GM23338 (cell line): ENCODE measurements around the gene DAGLA.

Experiments
- CREB1 ChIP-seq: fragments of 250-450 bp; sonication (Bioruptor Pico); IDR thresholded peaks from 2 replicates; pipeline ENCODE4 v1.5.0; 2020; ENCODE audit warnings: low read depth, mild to moderate bottlenecking, moderate library complexity
- EZH2 ChIP-seq: fragments of 200-600 bp; sonication (generic); IDR thresholded peaks from one replicate; pipeline ENCODE4 v1.8.0; 2017; ENCODE audit warnings: antibody characterized with exemption, mild to moderate bottlenecking, low read depth; ENCODE audit not compliant: unreplicated experiment
- EZH2phosphoT487 ChIP-seq: fragments of 200-600 bp; sonication (generic); IDR thresholded peaks from one replicate; pipeline ENCODE4 v1.8.1; 2018; ENCODE audit warnings: antibody characterized with exemption; ENCODE audit not compliant: unreplicated experiment
- POLR2AphosphoS5 ChIP-seq: IDR thresholded peaks from 2 replicates; pipeline ENCODE4 v1.6.1; 2016; ENCODE audit warnings: antibody characterized with exemption, low read depth
- STAT1 ChIP-seq: IDR thresholded peaks from one replicate; pipeline ENCODE4 v1.6.1; 2016; ENCODE audit warnings: antibody characterized with exemption; ENCODE audit not compliant: unreplicated experiment
- ZNF114 ChIP-seq: fragments of 250-450 bp; sonication (Bioruptor Pico); IDR thresholded peaks from 2 replicates; pipeline ENCODE4 v1.5.0; 2020; ENCODE audit warnings: mild to moderate bottlenecking, moderate library complexity
- ZNF331 ChIP-seq: fragments of 250-450 bp; sonication (Bioruptor Pico); IDR thresholded peaks from 2 replicates; pipeline ENCODE4 v1.5.0; 2020; ENCODE audit warnings: low read depth, mild to moderate bottlenecking, moderate library complexity
- TF ChIP-seq, protein P1 (sequence below), 2 experiments: fragments of 200-600 bp in 1 of 2; sonication (generic) in 1 of 2; conservative IDR thresholded peaks; 2 replicates each; pipeline versions ENCODE4 v1.5.1 to v1.6.1; 2016 to 2017; ENCODE audit warnings: antibody characterized with exemption in 2 of 2, low read depth in 2 of 2, mild to moderate bottlenecking in 2 of 2, moderate library complexity in 1 of 2
- TF ChIP-seq, protein P2 (sequence below): IDR thresholded peaks from one replicate; pipeline ENCODE4 v1.6.1; 2018; ENCODE audit warnings: antibody characterized with exemption; ENCODE audit not compliant: unreplicated experiment
- TF ChIP-seq, protein P3 (sequence below): fragments of 250-450 bp; sonication (Bioruptor Pico); IDR thresholded peaks from 2 replicates; pipeline ENCODE4 v1.5.0; 2020; ENCODE audit warnings: mild to moderate bottlenecking, moderate library complexity

DNA sequence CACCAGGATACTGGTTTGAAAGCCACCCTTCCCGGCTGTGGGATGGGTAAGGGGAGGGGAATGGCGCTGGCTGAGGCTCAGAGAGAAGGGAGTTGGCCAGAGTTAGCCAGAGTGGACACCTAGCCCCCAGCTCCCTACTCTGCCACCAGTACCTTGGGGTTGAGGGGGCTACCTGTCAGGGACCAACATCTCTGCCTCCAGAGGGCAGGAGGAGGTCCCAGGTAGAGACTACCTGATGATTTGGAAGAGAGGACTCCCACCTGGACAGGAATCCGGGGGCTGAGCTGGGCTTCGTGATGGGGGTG, 75.9 kb downstream of the DAGLA start:
- no peak for TF ChIP-seq EZH2phosphoT487
- TF ChIP-seq, protein P1, sequence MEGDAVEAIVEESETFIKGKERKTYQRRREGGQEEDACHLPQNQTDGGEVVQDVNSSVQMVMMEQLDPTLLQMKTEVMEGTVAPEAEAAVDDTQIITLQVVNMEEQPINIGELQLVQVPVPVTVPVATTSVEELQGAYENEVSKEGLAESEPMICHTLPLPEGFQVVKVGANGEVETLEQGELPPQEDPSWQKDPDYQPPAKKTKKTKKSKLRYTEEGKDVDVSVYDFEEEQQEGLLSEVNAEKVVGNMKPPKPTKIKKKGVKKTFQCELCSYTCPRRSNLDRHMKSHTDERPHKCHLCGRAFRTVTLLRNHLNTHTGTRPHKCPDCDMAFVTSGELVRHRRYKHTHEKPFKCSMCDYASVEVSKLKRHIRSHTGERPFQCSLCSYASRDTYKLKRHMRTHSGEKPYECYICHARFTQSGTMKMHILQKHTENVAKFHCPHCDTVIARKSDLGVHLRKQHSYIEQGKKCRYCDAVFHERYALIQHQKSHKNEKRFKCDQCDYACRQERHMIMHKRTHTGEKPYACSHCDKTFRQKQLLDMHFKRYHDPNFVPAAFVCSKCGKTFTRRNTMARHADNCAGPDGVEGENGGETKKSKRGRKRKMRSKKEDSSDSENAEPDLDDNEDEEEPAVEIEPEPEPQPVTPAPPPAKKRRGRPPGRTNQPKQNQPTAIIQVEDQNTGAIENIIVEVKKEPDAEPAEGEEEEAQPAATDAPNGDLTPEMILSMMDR (conservative IDR thresholded peaks at IDR 0.05; ENCODE audit: low read depth in 2 of 2) = no peak
- TF ChIP-seq POLR2AphosphoS5 = no peak
- no peak for TF ChIP-seq EZH2
- TF ChIP-seq, protein P2, sequence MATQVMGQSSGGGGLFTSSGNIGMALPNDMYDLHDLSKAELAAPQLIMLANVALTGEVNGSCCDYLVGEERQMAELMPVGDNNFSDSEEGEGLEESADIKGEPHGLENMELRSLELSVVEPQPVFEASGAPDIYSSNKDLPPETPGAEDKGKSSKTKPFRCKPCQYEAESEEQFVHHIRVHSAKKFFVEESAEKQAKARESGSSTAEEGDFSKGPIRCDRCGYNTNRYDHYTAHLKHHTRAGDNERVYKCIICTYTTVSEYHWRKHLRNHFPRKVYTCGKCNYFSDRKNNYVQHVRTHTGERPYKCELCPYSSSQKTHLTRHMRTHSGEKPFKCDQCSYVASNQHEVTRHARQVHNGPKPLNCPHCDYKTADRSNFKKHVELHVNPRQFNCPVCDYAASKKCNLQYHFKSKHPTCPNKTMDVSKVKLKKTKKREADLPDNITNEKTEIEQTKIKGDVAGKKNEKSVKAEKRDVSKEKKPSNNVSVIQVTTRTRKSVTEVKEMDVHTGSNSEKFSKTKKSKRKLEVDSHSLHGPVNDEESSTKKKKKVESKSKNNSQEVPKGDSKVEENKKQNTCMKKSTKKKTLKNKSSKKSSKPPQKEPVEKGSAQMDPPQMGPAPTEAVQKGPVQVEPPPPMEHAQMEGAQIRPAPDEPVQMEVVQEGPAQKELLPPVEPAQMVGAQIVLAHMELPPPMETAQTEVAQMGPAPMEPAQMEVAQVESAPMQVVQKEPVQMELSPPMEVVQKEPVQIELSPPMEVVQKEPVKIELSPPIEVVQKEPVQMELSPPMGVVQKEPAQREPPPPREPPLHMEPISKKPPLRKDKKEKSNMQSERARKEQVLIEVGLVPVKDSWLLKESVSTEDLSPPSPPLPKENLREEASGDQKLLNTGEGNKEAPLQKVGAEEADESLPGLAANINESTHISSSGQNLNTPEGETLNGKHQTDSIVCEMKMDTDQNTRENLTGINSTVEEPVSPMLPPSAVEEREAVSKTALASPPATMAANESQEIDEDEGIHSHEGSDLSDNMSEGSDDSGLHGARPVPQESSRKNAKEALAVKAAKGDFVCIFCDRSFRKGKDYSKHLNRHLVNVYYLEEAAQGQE = no peak
- no peak for TF ChIP-seq ZNF331
- no peak for TF ChIP-seq ZNF114 (CRISPR knock-in tag)
- no peak for TF ChIP-seq CREB1 (CRISPR knock-in tag)
- TF ChIP-seq STAT1 = no peak
- TF ChIP-seq, protein P3, sequence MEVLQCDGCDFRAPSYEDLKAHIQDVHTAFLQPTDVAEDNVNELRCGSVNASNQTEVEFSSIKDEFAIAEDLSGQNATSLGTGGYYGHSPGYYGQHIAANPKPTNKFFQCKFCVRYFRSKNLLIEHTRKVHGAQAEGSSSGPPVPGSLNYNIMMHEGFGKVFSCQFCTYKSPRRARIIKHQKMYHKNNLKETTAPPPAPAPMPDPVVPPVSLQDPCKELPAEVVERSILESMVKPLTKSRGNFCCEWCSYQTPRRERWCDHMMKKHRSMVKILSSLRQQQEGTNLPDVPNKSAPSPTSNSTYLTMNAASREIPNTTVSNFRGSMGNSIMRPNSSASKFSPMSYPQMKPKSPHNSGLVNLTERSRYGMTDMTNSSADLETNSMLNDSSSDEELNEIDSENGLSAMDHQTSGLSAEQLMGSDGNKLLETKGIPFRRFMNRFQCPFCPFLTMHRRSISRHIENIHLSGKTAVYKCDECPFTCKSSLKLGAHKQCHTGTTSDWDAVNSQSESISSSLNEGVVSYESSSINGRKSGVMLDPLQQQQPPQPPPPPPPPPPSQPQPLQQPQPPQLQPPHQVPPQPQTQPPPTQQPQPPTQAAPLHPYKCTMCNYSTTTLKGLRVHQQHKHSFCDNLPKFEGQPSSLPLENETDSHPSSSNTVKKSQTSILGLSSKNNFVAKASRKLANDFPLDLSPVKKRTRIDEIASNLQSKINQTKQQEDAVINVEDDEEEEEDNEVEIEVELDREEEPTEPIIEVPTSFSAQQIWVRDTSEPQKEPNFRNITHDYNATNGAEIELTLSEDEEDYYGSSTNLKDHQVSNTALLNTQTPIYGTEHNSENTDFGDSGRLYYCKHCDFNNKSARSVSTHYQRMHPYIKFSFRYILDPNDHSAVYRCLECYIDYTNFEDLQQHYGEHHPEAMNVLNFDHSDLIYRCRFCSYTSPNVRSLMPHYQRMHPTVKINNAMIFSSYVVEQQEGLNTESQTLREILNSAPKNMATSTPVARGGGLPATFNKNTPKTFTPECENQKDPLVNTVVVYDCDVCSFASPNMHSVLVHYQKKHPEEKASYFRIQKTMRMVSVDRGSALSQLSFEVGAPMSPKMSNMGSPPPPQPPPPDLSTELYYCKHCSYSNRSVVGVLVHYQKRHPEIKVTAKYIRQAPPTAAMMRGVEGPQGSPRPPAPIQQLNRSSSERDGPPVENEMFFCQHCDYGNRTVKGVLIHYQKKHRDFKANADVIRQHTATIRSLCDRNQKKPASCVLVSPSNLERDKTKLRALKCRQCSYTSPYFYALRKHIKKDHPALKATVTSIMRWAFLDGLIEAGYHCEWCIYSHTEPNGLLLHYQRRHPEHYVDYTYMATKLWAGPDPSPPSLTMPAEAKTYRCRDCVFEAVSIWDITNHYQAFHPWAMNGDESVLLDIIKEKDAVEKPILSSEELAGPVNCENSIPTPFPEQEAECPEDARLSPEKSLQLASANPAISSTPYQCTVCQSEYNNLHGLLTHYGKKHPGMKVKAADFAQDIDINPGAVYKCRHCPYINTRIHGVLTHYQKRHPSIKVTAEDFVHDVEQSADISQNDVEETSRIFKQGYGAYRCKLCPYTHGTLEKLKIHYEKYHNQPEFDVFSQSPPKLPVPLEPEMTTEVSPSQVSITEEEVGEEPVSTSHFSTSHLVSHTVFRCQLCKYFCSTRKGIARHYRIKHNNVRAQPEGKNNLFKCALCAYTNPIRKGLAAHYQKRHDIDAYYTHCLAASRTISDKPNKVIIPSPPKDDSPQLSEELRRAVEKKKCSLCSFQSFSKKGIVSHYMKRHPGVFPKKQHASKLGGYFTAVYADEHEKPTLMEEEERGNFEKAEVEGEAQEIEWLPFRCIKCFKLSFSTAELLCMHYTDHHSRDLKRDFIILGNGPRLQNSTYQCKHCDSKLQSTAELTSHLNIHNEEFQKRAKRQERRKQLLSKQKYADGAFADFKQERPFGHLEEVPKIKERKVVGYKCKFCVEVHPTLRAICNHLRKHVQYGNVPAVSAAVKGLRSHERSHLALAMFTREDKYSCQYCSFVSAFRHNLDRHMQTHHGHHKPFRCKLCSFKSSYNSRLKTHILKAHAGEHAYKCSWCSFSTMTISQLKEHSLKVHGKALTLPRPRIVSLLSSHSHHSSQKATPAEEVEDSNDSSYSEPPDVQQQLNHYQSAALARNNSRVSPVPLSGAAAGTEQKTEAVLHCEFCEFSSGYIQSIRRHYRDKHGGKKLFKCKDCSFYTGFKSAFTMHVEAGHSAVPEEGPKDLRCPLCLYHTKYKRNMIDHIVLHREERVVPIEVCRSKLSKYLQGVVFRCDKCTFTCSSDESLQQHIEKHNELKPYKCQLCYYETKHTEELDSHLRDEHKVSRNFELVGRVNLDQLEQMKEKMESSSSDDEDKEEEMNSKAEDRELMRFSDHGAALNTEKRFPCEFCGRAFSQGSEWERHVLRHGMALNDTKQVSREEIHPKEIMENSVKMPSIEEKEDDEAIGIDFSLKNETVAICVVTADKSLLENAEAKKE (CRISPR knock-in tag) = no peak
